Prostate gland (tissue), 2 donors: ENCODE data around the gene KTN1.

Experiments used
- CTCF ChIP-seq, 4 experiments: fragments of 200-600 bp in 2 of 4; fragments of 450-650 bp in 2 of 4; sonication (generic) in 2 of 4; IDR thresholded peaks; 1 replicate in 3 of 4; 2 replicates in 1 of 4; pipeline ENCODE4 v1.5.1; 2016 to 2019; ENCODE audit warnings: antibody characterized with exemption in 4 of 4, mild to moderate bottlenecking in 2 of 4, moderate library complexity in 2 of 4
- POLR2A ChIP-seq: fragments of 450-650 bp; IDR thresholded peaks from one replicate; pipeline ENCODE4 v1.6.1; 2016; ENCODE audit warnings: antibody characterized with exemption, mild to moderate bottlenecking
- POLR2AphosphoS5 ChIP-seq: sonication (generic); formaldehyde crosslinking; IDR thresholded peaks from one replicate; pipeline ENCODE4 v1.6.1; 2017; ENCODE audit warnings: antibody characterized with exemption

GRCh38 chr14:55704654-55705053, 124.6 kb downstream of the KTN1 start:
- TF ChIP-seq POLR2A, result no peak
- no peak for TF ChIP-seq CTCF (IDR thresholded peaks at IDR 0.05)
- no peak for TF ChIP-seq POLR2AphosphoS5
